NK-92 treated with Interleukin-12 subunit alpha and Interleukin-12 subunit beta, amount 100 ng/mL, for 24 hours (cell line): ENCODE results near the gene CACNG6.
"Not testable (repeated sequence)": the region's sequence is repeated elsewhere in the genome, so short reads cannot be mapped to it uniquely, and the experiment has no call there.

ENCODE experiments used
- DNase-seq: peaks from one replicate; lab custom pipeline; 2025; lab: John Stamatoyannopoulos, UW

Gene CACNG6

DNA sequence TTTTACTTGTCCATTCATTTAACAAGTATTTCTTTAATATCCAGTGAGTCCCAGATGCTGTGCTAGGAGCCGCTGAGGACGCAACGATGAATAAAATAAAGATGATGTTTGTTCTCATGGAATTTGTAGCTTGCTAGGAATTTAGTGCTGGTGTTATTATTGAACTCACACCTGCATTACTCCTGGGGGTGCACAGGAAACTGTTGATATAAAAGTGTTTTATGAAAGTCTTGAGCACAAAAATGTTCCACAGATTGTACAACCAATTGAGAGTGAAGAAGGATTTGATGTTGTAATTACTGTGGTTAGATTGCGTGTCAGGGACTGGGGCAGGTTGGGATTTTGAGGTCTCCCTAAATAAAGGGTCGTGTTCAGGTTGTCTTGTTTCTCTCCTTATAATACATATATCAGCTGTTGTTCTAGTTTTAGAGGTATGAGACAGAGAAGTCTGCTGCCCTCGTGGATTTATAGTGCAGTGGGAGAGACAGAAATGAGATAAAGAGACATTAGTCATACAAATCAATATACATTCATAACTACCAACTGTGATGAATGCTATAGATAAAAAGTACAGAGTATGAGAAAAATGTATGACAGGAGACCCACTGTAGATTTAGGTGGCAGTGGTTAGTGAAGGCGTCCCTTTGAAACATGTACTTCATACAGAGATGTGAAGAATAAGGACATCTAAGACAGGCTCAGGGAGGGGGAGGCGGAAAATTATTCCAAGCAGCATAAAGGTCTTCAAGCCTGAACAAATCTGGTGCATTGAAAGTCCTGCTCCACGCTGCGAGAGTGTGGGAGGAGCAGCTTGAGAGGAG, 11.3 kb downstream of the CACNG6 start:
- DNase-seq = no peak

DNA sequence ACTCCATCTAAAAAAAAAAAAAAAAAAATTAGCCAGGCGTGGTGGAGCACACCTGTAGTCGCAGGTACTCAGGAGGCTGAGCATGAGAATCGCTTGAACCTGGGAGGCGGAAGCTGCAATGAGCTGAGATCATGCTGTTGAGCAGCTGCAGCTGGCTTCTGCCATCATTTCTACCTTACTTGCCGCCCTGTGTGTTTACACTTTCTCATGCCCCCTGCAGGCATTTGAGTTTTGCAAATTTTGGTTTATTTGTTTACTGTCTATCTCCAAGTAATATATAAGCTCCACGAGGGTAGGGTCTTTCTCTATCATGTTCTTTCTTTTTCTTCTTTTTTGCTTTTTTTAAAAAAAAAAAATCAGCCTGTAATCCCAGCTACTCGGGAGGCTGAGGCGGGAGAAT, 18.0 kb downstream of the CACNG6 start:
- no peak for DNase-seq

DNA sequence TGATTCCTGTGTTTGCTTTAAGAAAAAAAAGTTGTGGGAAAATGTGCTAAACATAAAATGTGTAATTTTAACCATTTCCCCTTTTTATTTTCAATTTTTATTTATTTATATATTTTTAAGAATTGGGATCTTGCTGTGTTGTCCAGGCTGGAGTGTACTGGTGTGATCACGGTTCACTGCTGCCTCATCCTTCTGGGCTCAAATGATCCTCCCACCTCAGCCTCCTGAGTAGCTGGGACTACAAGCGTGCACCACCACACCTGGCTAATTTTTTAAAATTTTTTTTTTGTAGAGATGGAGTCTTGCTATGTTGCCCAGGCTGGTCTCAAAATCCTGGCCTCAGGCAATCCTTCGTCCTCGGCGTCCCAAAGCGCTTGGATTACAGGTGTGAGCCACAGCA, 19.0 kb downstream of the CACNG6 start:
- no peak for DNase-seq

DNA sequence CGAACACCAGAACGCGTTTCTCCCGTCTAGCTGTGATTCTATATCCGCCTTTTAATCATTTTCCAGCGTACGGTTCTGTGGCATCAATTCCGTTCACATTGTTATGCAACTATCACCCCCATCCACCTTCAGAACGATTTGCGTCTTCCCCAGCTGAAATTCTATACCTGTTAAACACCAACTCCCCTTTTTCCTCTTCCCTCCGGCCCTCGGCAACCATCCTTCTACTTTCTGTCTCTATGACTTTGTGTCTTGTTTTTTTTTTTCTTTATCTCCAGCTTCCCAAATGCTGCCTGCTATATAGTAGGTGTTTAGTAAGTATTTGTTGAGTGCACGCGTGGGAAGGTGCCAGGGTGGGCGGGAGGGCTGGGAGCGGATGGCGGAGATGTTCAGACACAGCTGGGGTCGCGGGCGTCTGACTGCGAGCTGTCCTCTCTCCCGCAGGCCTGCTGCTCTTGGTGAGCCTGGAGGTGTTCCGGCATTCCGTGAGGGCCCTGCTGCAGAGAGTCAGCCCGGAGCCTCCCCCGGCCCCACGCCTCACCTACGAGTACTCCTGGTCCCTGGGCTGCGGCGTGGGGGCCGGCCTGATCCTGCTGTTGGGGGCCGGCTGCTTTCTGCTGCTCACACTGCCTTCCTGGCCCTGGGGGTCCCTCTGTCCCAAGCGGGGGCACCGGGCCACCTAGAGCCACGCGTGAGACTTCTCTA, 20.2 kb downstream of the CACNG6 start:
- DNase-seq = no peak

DNA sequence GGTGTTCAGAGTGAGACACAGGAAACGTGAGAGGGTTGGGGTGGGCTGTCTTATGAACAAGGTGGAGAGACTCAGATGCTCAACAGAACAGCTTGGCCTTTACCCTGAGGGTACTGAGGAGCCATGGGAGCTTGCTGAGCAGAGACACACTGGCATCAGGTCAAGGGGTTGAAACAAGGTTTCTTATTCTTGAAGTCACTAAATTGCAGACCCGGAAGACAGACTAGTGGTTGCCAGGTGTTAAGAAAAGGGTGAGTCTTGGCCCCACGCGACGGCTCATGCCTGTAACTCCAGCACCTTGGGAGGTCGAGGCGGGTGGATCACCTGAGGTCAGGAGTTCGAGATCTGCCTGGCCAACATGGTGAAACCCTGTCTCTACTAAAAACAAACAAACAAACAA, 22.4 kb downstream of the CACNG6 start:
- no peak for DNase-seq

DNA sequence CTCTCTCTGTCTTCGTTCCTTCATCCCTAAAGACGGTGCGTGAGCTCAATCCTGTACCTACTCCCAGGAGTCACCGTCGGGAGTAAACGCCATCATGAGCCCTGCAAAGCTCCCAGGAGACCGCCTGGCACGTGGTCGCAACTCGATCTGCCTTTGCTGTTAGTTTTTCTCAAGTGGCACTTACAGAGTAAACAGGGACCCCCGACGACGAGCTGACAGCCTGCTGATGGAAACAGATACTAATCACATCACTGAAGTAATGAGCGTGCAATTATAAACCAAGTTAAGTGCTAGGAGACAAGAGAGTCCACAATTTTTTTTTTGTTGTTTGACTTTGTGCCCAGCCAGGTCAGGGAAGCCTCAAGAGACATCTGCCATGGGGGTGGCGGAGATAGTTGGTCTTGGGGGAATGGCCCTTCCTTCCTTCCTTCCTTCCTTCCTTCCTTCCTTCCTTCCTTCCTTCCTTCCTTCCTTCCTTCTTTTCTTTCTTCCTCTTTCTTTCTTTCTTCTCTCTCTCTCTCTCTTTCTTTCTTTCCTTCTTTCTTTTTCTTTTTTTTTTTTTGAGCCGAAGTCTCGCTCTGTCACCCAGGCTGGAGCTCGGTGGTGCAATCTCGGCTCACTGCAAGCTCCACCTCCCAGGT, 23.6 kb downstream of the CACNG6 start:
- no peak for DNase-seq

DNA sequence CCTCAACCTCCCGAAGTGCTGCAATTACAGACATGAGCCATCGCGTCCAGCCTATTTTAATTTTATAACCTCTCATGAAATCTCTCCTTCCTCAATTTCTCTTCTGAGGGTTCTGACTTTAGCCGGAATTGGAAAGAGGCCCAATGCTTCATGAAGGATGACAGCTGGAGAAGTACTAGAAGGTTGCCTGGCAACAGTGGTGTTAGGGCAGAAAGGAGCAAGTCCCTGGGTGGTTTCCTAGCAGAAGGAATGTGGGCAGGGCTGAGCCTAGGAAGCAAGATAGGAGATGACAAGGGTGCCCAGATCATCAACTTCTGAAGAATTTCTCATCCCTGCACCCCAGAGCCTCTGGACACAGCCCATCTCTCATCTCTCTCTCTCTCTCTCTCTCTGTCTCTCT, 25.8 kb downstream of the CACNG6 start:
- DNase-seq = no peak

DNA sequence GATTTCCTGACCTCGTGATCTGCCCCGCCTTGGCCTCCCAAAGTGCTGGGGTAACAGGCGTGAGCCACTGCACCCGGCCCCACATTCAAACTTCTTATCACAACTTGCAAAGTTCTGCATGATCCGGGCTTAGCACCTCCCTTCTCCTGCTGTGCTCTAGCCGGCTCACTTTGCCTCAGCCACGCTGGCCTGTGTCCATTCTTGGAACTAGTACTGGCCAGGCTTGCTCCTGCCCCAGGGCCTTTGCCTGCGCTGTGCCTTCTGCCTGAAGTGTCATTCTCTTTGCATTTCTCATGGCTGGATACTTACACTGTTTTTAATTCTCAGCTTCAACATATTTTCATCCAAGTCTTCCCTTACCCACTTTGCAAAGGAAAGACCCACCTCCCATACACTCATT, 29.9 kb downstream of the CACNG6 start:
- no peak for DNase-seq

DNA sequence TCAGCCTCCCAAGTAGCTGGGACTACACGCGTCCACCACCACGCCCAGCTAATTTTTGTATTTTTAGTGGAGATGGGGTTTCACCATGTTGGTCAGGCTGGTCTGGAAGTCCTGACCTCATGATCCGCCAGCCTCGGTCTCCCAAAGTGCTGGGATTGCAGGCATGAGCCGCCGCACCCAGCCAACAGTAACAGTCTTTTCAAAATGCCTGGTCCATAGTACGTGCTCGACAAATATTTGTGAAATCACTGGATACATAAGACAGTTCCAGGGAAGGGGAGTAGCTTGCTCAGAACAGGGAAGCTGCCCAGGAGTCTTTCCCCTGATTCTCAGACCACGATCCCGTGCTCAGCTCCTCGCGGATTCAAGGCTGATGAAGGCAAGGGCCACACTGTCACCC, 30.5 kb downstream of the CACNG6 start:
- DNase-seq = no peak

DNA sequence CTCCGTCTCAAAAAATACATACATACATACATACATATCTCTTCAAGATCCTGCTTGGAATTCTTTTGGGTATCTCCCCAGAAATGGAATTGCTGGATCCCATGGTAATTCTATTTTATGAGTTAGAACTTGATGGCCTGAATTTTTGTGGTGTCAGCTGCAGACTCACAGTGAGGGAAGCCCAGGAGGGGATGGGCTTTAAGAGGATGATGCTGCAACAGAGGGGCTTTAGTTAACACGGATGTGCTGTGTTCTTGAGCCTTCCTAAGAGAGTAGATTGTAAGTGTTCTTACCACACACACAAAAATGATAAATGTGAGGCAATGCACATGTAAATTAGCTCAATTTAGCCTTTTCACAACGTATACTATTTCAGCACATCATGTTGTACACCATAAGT, 31.8 kb downstream of the CACNG6 start:
- DNase-seq = no peak

DNA sequence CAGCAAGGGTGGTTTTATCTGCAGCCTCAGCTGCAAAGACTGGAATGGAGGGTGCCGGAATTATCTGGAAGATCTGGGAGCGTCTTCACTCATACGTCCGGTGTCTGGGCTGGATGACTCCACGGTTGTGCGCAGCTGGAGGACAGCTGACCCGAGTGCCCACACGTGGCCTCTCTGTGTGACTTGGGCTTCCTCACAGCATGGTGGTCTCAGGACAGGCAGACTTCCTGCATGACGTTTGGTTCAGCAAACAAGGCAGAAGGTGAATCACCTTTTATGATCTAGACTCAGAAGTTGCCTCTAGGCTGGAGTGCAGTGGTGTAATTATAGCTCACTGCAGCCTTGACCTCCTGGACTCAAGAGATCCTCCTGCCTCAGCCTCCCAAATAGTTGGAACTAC, 33.2 kb downstream of the CACNG6 start:
- DNase-seq = no peak

DNA sequence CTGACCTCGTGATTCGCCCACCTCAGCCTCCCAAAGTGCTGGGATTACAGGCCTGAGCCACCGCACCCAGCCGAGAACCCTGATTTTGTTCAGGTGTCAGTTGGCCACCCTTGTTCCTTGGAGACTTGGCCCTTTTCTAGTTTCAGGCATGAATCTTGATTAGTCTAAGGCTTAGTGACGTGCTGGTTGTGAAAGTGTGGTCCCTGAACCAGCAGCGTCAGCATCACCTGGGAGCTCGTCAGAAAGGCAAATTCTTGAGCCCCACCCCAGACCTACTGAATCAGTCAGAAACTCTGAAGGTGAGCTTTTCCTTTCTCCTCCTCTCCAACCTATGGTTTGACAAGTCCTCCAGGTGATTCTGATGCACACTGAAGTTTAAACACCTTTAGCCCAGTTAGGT, 35.2 kb downstream of the CACNG6 start:
- no peak for DNase-seq

DNA sequence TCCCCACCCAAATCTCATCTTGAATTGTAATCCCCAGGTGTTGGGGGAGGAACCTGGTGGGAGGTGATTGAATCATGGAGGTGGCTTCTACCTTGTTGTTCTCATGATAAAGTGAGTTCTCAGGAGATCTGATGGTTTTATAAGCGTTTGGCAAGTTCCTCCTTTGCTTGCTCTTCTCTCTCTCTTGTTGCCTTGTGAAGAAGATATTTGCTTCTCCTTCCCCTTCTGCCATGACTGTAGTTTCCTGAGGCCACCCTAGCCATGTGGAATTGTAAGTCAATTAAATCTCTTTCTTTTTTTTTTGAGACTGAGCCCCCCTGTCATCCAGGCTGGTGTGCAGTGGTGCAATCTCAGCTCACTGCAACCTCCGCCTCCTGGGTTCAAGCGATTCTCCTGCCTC, 37.9 kb downstream of the CACNG6 start:
- no peak for DNase-seq

DNA sequence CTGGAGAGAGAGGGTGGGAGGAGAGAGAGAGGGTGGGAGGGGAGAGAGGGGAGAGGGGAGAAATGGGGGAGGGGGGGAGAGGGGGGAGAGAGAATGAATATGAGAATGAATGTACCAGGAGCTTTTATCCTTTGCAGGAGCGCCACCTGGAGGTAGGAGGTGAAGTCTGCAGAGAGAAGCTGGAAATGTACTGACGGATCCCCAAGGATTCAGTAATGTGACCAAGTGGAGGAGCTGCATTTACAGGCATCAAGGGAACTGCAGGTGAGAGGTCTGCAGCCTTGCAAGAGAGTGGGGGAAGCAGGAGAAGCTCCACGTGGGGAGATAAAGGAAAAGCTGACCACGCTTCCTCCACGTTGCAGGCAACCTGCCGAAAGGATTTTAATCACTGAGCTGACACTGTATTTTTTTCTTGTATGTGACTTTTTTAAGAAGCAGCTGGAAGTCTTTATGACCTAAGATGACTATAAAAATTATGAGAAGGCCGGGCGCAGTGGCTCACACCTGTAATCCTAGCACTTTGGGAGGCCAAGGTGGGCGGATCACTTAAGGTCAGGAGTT, 38.6 kb downstream of the CACNG6 start:
- no peak for DNase-seq

DNA sequence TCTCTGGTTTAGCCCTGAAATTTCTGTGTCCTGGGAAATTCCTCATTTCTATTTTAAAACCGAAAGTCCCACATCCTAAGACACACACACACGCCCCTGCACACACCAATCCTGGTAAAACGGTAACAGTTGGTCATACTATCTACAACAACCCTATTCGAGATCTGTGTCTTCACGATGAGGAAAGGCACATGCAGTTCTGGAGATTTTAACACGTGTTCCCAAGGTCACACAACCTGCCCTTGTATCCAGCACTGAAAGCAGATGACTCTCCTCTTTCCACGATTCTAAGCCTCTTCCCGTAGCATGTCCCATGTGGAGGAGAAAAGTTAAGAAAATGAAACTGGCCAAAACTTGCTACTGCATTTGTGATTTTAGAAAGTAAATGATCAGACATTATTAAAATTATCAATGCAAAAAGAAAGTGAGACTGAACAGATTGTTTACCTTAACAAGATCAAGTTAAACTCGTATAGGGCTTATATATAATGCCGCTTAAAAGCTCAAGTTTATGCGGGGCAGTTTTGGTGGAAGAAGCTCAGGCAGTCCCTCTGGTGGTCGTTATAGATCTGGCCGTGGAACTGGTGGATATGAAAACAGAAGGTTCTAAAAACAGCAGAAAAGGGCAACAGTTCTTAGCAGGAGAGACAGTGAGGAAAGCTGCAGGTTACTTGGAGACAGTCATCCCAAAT, 39.6 kb downstream of the CACNG6 start:
- DNase-seq = no peak

DNA sequence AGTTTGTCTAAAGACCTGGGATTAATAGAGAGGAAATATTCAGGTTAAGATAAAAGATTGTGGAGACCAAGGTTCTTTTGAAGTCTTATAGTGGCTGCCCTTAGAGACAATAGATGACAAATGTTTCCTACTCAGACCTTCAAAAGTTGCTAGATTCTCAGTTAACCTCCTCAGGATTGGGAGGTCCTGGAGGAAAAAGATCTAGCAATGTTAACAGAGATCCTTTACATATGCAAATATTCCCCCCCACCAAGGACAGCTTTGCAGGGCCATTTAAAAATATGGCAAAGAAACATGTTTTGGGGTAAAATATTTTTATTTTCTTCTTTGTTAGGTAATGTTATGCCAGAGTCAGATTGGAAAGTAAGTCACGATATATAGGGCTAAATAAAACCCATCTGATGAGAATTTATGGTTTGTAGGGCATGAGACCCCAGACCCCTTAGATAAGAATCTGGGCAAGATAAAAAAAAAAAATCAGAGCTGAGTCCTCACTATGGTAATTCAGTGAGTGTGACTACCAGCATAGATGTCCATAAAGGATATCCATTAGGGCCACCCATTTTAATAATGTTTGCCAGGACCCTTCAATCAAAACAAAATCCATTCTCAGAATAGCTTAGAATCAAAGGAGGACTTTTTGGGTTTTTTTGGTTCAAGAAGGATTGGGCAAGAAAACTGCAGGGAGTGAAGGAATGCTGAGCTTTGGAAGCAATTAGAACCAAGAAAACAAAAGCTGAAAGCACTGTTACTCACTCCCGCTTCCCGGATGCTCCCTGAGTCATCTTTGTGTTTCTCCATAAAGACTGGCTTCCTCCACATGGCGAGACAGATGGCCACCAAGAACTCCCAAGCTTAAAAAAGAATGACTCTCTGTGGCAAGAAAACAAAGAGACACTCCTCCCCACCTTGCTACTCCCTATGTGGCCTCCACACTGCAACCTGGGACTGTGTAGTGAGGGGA, 44.1 kb downstream of the CACNG6 start:
- DNase-seq = no peak

DNA sequence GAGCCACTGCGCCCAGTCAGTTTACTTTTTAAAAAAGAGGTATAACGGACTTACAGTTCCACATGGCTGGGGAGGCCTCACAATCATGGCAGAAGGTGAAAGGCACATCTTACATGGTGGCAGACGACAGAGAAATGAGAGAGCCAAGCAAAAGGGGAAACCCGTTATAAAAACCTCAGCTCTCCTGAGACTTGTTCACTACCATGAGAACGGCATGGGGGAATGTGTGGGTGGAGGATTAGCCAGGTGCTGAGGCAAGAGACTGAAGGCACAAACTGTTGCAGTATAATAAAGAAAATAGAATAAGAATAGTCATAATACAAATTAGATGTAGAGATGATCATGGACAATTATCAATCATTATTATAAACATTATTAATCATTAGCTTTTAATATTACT, 45.1 kb downstream of the CACNG6 start:
- DNase-seq = not testable (repeated sequence)

DNA sequence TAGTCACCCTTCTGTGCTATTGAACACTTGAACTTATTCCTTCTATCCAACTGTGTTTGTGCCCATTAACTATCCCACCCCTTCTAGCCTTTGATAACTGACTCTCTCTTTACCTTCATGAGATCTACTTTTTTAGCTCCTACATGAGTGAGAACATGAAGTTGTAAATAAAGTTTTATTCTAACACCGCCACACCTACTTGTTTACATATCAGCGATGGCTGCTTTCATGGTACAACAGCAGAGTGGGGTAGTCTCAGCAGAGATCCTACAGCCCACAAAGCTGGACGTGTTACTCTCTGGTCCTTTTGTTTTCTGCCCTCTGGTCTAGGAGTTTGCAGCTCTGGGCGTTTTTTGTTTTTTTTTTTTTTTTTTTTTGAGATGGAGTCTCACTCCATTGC, 48.6 kb downstream of the CACNG6 start:
- no peak for DNase-seq

DNA sequence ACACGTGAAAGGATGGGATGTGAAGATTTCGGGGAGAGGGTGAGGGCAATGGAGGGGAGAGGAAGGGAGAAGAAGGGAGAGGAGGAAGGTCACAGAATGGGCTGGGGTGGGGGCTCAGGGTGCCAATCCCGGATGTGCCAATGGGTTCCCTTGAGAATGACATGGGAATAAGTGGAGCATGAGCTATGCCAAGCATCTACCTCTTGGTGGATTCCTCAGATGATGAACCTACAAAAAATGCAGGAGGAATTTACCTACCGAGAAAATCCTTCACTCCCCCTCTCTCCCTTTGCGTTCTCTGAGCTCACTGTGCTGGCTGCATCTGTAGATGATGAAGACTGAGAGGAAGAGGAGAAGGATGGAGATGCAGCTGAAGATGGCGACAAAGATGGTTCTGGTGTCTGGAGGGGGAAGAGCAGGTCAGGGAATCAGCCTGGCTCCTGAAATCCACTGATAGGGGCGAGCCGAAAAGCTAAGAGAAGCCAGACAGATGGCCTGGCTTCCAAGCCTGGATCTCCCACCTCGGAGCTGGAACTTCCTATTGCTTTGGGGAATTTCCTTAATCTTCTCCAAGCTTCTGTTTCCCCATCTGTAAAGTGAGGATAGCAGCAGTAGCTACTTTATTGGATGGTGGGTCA, 50.7 kb downstream of the CACNG6 start:
- no peak for DNase-seq

DNA sequence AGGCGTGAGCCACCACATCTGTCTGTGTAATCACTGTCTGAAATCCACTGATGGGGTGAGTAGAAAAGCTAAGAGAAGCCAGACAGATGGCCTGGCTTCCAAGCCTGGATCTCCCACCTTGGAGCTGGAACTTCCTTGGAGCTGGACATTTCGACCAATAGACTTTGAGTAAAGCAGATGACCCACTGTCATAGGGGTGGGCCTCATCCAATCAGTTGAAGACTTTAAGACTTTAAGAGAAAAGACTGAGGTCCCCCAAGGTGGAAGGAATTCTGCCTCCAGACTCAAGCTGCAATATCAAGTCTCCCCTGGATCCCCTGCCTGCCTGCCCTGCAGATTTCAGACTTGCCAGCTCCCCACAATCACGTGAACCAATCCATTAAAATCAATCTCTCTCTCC, 51.6 kb downstream of the CACNG6 start:
- DNase-seq = no peak

DNA sequence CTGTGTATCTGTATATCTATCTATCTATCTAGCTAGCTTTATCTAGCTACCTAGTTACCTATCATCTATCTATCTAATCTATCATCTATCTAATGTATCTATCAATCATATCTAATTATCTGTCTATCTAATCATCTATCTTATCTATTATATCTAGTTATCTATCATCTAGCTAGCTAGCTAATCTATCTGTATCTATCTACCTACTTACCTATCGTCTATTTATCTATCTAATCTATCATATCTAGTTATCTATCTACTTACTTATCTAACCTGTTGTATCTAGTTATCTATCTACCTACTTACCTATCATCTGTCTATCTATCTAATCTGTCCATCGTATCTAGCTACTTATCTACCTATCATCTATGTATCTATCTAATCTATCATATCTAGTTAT, 54.3 kb downstream of the CACNG6 start:
- no peak for DNase-seq
